Measurements from ENCODE around the gene HCLS1. TPM values are rescaled to one million over a fixed set of nuclear protein-coding genes. Genes with fewer than 3 reads are reported as not detected.
A peak's percentile ranks its signal among the peaks of the same experiment; 100 is the strongest.

HCLS1 gene
- total and polyA plus RNA-seq, 2 of the 8 experiments (the other 6 are each of a cell fraction or from before 2014, with no cell fraction given): 0.53 to 1.3 TPM

GRCh38 chr3:121584418-121584817, 76.3 kb downstream of the HCLS1 start:
- Histone ChIP-seq H3K79me1 (ENCODE audit: low read depth, low read length) (no peaks in the 10 kb centered on the region), H3K36me3 (ENCODE audit: control insufficient read depth in 2 of 4, insufficient read depth in 4 of 4, low read length in 3 of 4) (no peaks in the 10 kb centered on the region), H4K91ac (replicated peaks; ENCODE audit: insufficient read length, low read length) (no peak overlapping the region), H4K8ac (ENCODE audit: extremely low read depth, insufficient read depth, low read length) (no peak overlapping the region), H3K23me2 (ENCODE audit: low read depth, low read length) (no peaks in the 10 kb centered on the region), H3K18ac (ENCODE audit: extremely low read depth, low read length) (no peak overlapping the region), H2BK120ac (replicated peaks; ENCODE audit: low read depth, low read length) (no peak overlapping the region), H3K9ac (replicated peaks in 1 of 4; ENCODE audit: extremely low read depth in 1 of 4, low read depth in 3 of 4, low read length in 3 of 4) (no peak overlapping the region), H2BK5ac (ENCODE audit: low read depth, low read length) (no peak overlapping the region), H4K20me1 (replicated peaks in 1 of 2; ENCODE audit: control insufficient read depth in 1 of 2, insufficient read depth in 2 of 2, low read length in 2 of 2) (no peaks in the 10 kb centered on the region), H2BK20ac (ENCODE audit: low read length) (no peak overlapping the region), H3K14ac (ENCODE audit: insufficient read length) (no peak overlapping the region), H2BK15ac (ENCODE audit: low read length) (no peak overlapping the region), H3K9me3 (ENCODE audit: insufficient read depth in 2 of 2, low read depth in 1 of 2, low read length in 1 of 2) (no peaks in the 10 kb centered on the region), H3K27me3 (replicated peaks in 1 of 4; ENCODE audit: control insufficient read depth in 3 of 4, extremely low read depth in 1 of 4, insufficient read depth in 3 of 4, low read length in 3 of 4) (no peaks in the 10 kb centered on the region), H3K23ac (ENCODE audit: insufficient read length) (no peak overlapping the region), H3K4ac (replicated peaks; ENCODE audit: insufficient read length, low read depth, low read length) (no peak overlapping the region), H2AK5ac (ENCODE audit: low read depth, low read length) (no peak overlapping the region), H4K5ac (ENCODE audit: insufficient read length, low read depth, low read length) (no peak overlapping the region), H3K4me3 (ENCODE audit: extremely low read depth in 1 of 4, insufficient read depth in 2 of 4, low read depth in 3 of 4, low read length in 4 of 4) (no peak overlapping the region), H3K27ac (ENCODE audit: low read depth, low read length) (no peak overlapping the region), H3K56ac (replicated peaks; ENCODE audit: insufficient read length, low read depth, low read length) (no peak overlapping the region), H2AFZ (ENCODE audit: low read length) (peak overlapping the region; percentile 23; the same call in 1 of the 2 replicates), H2BK12ac (ENCODE audit: low read depth, low read length) (no peak overlapping the region), H3K79me2 (ENCODE audit: control insufficient read depth in 1 of 2, insufficient read depth in 2 of 2, low read length in 2 of 2) (no peaks in the 10 kb centered on the region), H3K4me2 (ENCODE audit: insufficient read depth in 1 of 2, low read depth in 2 of 2, low read length in 2 of 2) (no peak overlapping the region), H3K4me1 (replicated peaks in 1 of 4; ENCODE audit: control insufficient read depth in 3 of 4, insufficient read depth in 4 of 4, low read length in 3 of 4) (no peaks in the 10 kb centered on the region)
- ChIA-PET CTCF (ENCODE audit: partially characterized antibody) (interaction anchor here (1.2 kb wide), 1 partner anchor 31 kb away, joined by 3 read pairs; no protein-coding TSS in a partner anchor), POLR2A (ENCODE audit: partially characterized antibody) (interaction anchor here (1.6 to 2.5 kb wide), 2 partner anchors 9 to 39 kb away, joined by 5 to 7 read pairs; partner anchors contain the start of genes FBXO40 and POLQ)
- WGBS, 2 experiments (ENCODE audit: extremely low coverage in 1 of 2, insufficient coverage in 1 of 2, insufficient read length in 1 of 2, insufficient replicate concordance in 2 of 2, low coverage in 1 of 2, low lambda C conversion rate in 2 of 2, missing lambda C conversion rate in 1 of 2): 88% methylated on average over 1 of the region's 1 CpG; no CpG with 5 or more reads in 1 of the 2 experiments
- DNase-seq (ENCODE audit: low read depth in 1 of 2, low spot score in 2 of 2) (no peak), FAIRE-seq (no peak)
- TF ChIP-seq KDM5A (IDR thresholded peaks at IDR 0.05; ENCODE audit: low read length) (no peak), GTF2F1 (IDR thresholded peaks at IDR 0.05; ENCODE audit: borderline replicate concordance, low read depth, low read length) (no peak), BACH1 (IDR thresholded peaks at IDR 0.05; ENCODE audit: low read length) (no peak), CTBP2 (IDR thresholded peaks at IDR 0.05; ENCODE audit: borderline replicate concordance, insufficient read depth, insufficient read length, low read length) (no peak), RAD21 (IDR thresholded peaks at IDR 0.05 in 1 of 2, conservative IDR thresholded peaks at IDR 0.05 in 1 of 2; ENCODE audit: low read depth in 2 of 2, low read length in 2 of 2) (no peak), POLR2A (IDR thresholded peaks at IDR 0.05; ENCODE audit: control extremely low read depth in 1 of 2, low read depth in 2 of 2, low read length in 2 of 2) (no peak), TAF7 (optimal IDR thresholded peaks at IDR 0.05; ENCODE audit: borderline replicate concordance, low read depth, low read length) (no peak), HDAC6 (IDR thresholded peaks at IDR 0.05; ENCODE audit: low read depth, low read length) (no peak), NANOG (IDR thresholded peaks at IDR 0.05; ENCODE audit: insufficient read depth, low read depth, low read length, poor library complexity, severe bottlenecking) (no peak), ZNF274 (IDR thresholded peaks at IDR 0.05; ENCODE audit: borderline replicate concordance, extremely low read depth, low read length) (no peak), TEAD4 (IDR thresholded peaks at IDR 0.05; ENCODE audit: low read depth, low read length) (no peak), CHD2 (IDR thresholded peaks at IDR 0.05; ENCODE audit: low read length) (no peak), JUND (IDR thresholded peaks at IDR 0.05; ENCODE audit: low read length) (no peak), GABPA (IDR thresholded peaks at IDR 0.05; ENCODE audit: borderline replicate concordance, insufficient read depth, low read length) (no peak)
